Measurements from ENCODE around the gene RERE.

The RERE gene

DNA sequence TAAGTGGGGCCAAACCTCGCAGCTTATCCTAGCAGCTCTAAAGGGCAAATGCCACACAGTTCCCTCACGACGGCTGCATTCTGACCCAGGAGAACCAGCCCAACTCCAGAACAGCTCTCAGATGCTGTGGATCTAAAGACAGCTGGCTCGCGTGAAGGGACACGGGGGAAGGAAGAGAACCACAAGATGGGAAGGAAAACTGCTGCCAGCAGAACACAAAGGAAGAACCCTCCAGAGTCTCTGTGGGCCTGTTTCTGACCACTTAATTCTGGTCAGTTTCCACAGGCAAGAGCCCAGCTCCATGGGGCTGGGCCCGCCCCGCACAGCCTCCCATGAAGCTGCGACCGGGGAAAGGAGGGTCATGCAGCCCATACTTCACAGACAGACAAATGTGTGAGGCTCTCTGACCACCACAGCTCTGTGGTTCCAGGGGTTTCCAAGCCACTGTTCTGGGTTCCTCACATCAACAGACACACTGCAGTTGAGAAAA, 438.4 kb downstream of the RERE start:
- Histone ChIP-seq H3K4me2 (ENCODE audit: low read length) (no peak overlapping the region), H4K20me1 (ENCODE audit: control insufficient read depth, insufficient read depth, low read depth, low read length) (peaks cover 18% of the 10 kb centered on the region; the same call in 1 of the 2 replicates), H3K27ac (ENCODE audit: low read depth, low read length) (no peak overlapping the region)

DNA sequence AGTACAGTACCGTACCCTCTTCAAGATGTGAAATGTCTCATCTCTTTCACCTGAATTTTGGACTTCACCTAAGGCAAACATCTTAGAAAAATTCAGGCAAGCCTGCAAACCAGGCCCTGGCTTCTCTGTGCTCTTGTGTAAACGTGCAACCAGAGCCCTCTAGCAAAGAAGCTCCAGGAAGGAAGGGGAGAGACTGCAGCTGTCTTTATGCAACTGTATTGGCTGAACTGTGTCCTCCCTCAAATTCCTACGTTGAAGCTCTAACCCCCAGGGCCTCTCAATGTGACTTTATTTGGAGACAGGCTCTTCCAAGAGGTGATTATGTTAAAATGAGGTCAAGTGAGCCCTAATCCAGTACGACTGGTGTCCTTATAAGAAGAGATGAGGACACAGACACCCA, 439.3 kb downstream of the RERE start:
- Histone ChIP-seq H3K4me2 (ENCODE audit: low read length) (no peak overlapping the region), H3K27ac (ENCODE audit: low read depth, low read length) (no peak overlapping the region), H4K20me1 (ENCODE audit: control insufficient read depth, insufficient read depth, low read depth, low read length) (peaks cover 15% of the 10 kb centered on the region; the same call in 1 of the 2 replicates), H3F3A (ENCODE audit: control insufficient read depth, insufficient read depth) (peaks cover 5% of the 10 kb centered on the region), H3K27me3 (ENCODE audit: control insufficient read depth, low read length) (no peaks in the 10 kb centered on the region), H3K9me3 (ENCODE audit: control insufficient read depth, insufficient read depth, low read length) (no peaks in the 10 kb centered on the region), H3K4me1 (ENCODE audit: control insufficient read depth, low read length) (no peaks in the 10 kb centered on the region), H3K79me2 (ENCODE audit: control insufficient read depth, low read length) (peaks cover 92% of the 10 kb centered on the region), H3K4me3 (ENCODE audit: low read length) (no peak overlapping the region), H3K36me3 (ENCODE audit: control insufficient read depth, low read length) (peaks cover 82% of the 10 kb centered on the region), H3K9me2 (replicated peaks; ENCODE audit: control insufficient read depth, low read length) (no peaks in the 10 kb centered on the region)
- no peak for TF ChIP-seq EZH2phosphoT487 (IDR thresholded peaks at IDR 0.05; ENCODE audit: borderline replicate concordance, low read length)
- TF ChIP-seq, protein P1, sequence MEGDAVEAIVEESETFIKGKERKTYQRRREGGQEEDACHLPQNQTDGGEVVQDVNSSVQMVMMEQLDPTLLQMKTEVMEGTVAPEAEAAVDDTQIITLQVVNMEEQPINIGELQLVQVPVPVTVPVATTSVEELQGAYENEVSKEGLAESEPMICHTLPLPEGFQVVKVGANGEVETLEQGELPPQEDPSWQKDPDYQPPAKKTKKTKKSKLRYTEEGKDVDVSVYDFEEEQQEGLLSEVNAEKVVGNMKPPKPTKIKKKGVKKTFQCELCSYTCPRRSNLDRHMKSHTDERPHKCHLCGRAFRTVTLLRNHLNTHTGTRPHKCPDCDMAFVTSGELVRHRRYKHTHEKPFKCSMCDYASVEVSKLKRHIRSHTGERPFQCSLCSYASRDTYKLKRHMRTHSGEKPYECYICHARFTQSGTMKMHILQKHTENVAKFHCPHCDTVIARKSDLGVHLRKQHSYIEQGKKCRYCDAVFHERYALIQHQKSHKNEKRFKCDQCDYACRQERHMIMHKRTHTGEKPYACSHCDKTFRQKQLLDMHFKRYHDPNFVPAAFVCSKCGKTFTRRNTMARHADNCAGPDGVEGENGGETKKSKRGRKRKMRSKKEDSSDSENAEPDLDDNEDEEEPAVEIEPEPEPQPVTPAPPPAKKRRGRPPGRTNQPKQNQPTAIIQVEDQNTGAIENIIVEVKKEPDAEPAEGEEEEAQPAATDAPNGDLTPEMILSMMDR (IDR thresholded peaks at IDR 0.05; ENCODE audit: low read depth, low read length, poor library complexity, severe bottlenecking), result no peak

More for the DNA sequence above, 438.4 kb downstream of the RERE start:
- H3K4me3 ChIP-seq (ENCODE audit: low read length), result no peak overlapping the region
- no peaks in the 10 kb centered on the region for H3K4me1 ChIP-seq (ENCODE audit: control insufficient read depth, low read length)
- no peaks in the 10 kb centered on the region for H3K9me3 ChIP-seq (ENCODE audit: control insufficient read depth, insufficient read depth, low read length)
- H3K36me3 ChIP-seq (ENCODE audit: control insufficient read depth, low read length), result peaks cover 78% of the 10 kb centered on the region
- TF ChIP-seq, protein P1 (IDR thresholded peaks at IDR 0.05; ENCODE audit: low read depth, low read length, poor library complexity, severe bottlenecking), result no peak
- no peak for TF ChIP-seq EZH2phosphoT487 (IDR thresholded peaks at IDR 0.05; ENCODE audit: borderline replicate concordance, low read length)
- H3K79me2 ChIP-seq (ENCODE audit: control insufficient read depth, low read length), result peaks cover 91% of the 10 kb centered on the region
- H3K9me2 ChIP-seq (replicated peaks; ENCODE audit: control insufficient read depth, low read length), result no peaks in the 10 kb centered on the region
- no peaks in the 10 kb centered on the region for H3K27me3 ChIP-seq (ENCODE audit: control insufficient read depth, low read length)
- peaks cover 5% of the 10 kb centered on the region for H3F3A ChIP-seq (ENCODE audit: control insufficient read depth, insufficient read depth)

DNA sequence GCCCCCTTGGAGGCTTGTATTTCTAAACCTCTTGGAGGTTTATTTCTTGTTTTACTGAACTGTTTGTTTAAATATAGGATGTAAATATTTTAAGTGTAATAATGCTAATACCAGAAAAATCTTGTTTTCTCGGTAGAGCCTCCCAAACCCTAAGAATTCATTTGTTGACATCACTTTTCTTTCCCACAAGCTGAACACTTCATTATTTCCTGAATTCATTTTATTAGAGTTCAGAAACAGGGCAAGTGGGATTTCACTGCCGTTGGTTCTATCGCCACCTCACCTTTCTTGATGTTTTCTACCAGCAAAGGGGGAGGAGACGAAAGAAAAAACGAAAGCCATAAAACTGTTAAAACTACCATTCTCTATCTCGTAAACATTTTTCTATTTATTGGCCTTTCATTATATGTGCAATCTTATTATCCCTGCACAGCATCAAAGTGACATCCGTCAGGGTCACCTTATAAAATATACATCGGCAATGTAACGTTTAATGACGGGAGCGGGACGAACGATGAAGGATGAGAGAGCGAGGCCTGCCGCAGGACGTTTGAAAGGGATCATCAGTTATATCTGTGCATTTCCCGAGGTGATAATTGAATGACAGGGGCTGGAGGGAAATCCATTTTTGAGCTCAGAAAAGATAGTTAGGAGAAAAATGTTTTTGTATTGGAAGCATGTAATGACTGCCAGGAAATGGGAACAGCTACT, 440.0 kb downstream of the RERE start:
- 0 out of 2 replicates have a peak, but pooled peaks cover 12% of the 10 kb centered on the region for H4K20me1 ChIP-seq (ENCODE audit: control insufficient read depth, insufficient read depth, low read depth, low read length)
- TF ChIP-seq EZH2phosphoT487 (IDR thresholded peaks at IDR 0.05; ENCODE audit: borderline replicate concordance, low read length), result no peak
- TF ChIP-seq, protein P1 (IDR thresholded peaks at IDR 0.05; ENCODE audit: low read depth, low read length, poor library complexity, severe bottlenecking), result no peak
- no peaks in the 10 kb centered on the region for H3K27me3 ChIP-seq (ENCODE audit: control insufficient read depth, low read length)
- no peak overlapping the region for H3K4me3 ChIP-seq (ENCODE audit: low read length)
- no peak overlapping the region for H3K27ac ChIP-seq (ENCODE audit: low read depth, low read length)
- H3K36me3 ChIP-seq (ENCODE audit: control insufficient read depth, low read length), result peaks cover 82% of the 10 kb centered on the region
- no peaks in the 10 kb centered on the region for H3K9me3 ChIP-seq (ENCODE audit: control insufficient read depth, insufficient read depth, low read length)
- H3K4me2 ChIP-seq (ENCODE audit: low read length), result no peak overlapping the region
- H3F3A ChIP-seq (ENCODE audit: control insufficient read depth, insufficient read depth), result peaks cover 5% of the 10 kb centered on the region
- H3K9me2 ChIP-seq (replicated peaks; ENCODE audit: control insufficient read depth, low read length), result no peaks in the 10 kb centered on the region
- H3K79me2 ChIP-seq (ENCODE audit: control insufficient read depth, low read length), result peaks cover 92% of the 10 kb centered on the region
- no peaks in the 10 kb centered on the region for H3K4me1 ChIP-seq (ENCODE audit: control insufficient read depth, low read length)
